ENCODE data around the gene GLYAT. TPM values are rescaled to one million over a fixed set of nuclear protein-coding genes. Genes with fewer than 3 reads are reported as not detected.

GLYAT gene
- total and polyA plus RNA-seq, 2 donors (not counting 1 experiment from before 2014, with no cell fraction given), result not detected

DNA sequence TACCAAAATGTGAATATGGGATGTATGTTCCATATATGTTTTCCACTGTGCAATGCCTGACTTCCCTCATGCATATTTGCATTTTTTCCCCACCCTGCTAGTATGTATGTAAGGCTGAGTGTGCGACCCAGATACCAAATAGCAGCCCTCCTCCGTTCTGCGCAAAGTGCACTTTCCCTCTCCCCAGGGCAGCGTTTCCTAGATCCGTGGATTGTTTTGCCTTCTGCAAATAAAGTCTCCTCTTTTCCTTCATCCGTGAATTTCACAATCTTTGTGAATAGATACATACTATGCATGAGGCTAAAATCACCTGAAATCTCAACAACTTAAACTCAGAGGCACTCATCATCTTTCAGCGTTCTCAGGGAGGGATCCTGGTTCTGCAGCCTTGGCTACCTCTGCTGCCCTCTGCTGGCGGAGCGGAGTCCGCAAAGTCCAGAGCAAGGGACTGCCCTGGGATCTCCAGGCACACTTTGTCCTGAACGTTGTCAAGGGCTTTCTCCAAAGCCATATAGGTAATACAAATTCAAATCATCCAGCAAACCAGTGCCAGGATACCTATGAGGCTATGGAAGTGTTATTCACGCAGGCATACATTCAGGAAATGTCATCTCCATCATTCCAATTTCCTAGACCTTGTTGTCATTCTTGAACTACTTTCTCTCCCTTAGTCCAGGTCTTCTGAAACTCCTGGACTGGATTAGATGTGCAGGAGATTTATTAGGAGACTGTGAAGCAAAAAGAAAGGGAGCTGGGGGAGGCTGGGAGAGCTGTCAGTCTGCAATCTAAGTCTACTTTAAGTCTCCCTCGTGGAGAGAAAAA lies 56.2 kb downstream of the GLYAT start:
- H3K36me3 ChIP-seq (replicated peaks in 1 of 2; ENCODE audit: control extremely low read depth in 1 of 2, control insufficient read depth in 1 of 2, extremely low read depth in 1 of 2, insufficient read depth in 2 of 2, low read length in 1 of 2), result no peaks in the 10 kb centered on the region
- no peak overlapping the region for H3K4me2 ChIP-seq (replicated peaks; ENCODE audit: low read depth, low read length, poor library complexity, severe bottlenecking)
- no peak overlapping the region for H3K27ac ChIP-seq (ENCODE audit: low read length in 2 of 2)
- no peaks in the 10 kb centered on the region for H3K9me3 ChIP-seq (ENCODE audit: control extremely low read depth in 1 of 3, control insufficient read depth in 2 of 3, insufficient read depth in 1 of 3, low read length in 2 of 3)
- ChIA-PET CTCF (interaction anchor here (0.6 to 7.7 kb wide), 12 partner anchors 9 to 975 kb away, joined by 3 to 65 read pairs (median 4); no protein-coding TSS in a partner anchor), POLR2A (interaction anchor here (0.9 kb wide), 1 partner anchor 99 kb away, joined by 3 read pairs; no protein-coding TSS in a partner anchor)
- H3K9ac ChIP-seq (ENCODE audit: low read length), result no peak overlapping the region
- no peaks in the 10 kb centered on the region for H4K20me1 ChIP-seq (ENCODE audit: control insufficient read depth, insufficient read depth, low read length, poor library complexity, severe bottlenecking)
- H3K27ac Mint-ChIP-seq, result no peak overlapping the region
- ATAC-seq (ENCODE audit: low read depth) (peak; percentile 73), DNase-seq (peak; percentile 74)
- 36% methylated on average over 10 of the region's 13 CpGs for WGBS (ENCODE audit: insufficient coverage)
- intact Hi-C loops (cut with micrococcal nuclease), result loop anchor here (1.0 kb wide), 2 partner anchors 21 to 461 kb away; no protein-coding TSS in a partner anchor
- peaks cover 0 to 16% (median 4%) of the 10 kb centered on the region in 4 experiments for H3K27me3 ChIP-seq (replicated peaks in 1 of 4; ENCODE audit: control extremely low read depth in 1 of 4, control insufficient read depth in 3 of 4, insufficient read depth in 4 of 4, low read length in 3 of 4)
- H3K9me3 Mint-ChIP-seq (ENCODE audit: insufficient read depth), result no peaks in the 10 kb centered on the region
- no peak overlapping the region for H3K4me3 Mint-ChIP-seq
- H3K27me3 Mint-ChIP-seq, result peaks cover 12% of the 10 kb centered on the region
- no peaks in the 10 kb centered on the region for H3K4me1 Mint-ChIP-seq
- H3K4me3 ChIP-seq (ENCODE audit: control extremely low read depth in 1 of 5, extremely low read depth in 1 of 5, insufficient read depth in 1 of 5, low read depth in 2 of 5, low read length in 4 of 5), result no peak overlapping the region
- no peaks in the 10 kb centered on the region for H3K79me2 ChIP-seq (ENCODE audit: control insufficient read depth, insufficient read depth, low read length)
- H2AFZ ChIP-seq (ENCODE audit: insufficient read depth, low read depth, low read length, poor library complexity, severe bottlenecking), result no peak overlapping the region
- H3K4me1 ChIP-seq (ENCODE audit: control insufficient read depth in 2 of 2, insufficient read depth in 2 of 2, low read length in 2 of 2), result no peaks in the 10 kb centered on the region
- TF ChIP-seq, protein P1, sequence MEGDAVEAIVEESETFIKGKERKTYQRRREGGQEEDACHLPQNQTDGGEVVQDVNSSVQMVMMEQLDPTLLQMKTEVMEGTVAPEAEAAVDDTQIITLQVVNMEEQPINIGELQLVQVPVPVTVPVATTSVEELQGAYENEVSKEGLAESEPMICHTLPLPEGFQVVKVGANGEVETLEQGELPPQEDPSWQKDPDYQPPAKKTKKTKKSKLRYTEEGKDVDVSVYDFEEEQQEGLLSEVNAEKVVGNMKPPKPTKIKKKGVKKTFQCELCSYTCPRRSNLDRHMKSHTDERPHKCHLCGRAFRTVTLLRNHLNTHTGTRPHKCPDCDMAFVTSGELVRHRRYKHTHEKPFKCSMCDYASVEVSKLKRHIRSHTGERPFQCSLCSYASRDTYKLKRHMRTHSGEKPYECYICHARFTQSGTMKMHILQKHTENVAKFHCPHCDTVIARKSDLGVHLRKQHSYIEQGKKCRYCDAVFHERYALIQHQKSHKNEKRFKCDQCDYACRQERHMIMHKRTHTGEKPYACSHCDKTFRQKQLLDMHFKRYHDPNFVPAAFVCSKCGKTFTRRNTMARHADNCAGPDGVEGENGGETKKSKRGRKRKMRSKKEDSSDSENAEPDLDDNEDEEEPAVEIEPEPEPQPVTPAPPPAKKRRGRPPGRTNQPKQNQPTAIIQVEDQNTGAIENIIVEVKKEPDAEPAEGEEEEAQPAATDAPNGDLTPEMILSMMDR (IDR thresholded peaks at IDR 0.05), result peak; percentile 96
- no peak for TF ChIP-seq EZH2 (IDR thresholded peaks at IDR 0.05; ENCODE audit: borderline replicate concordance, insufficient read depth, low read depth, low read length, poor library complexity, severe bottlenecking)

DNA sequence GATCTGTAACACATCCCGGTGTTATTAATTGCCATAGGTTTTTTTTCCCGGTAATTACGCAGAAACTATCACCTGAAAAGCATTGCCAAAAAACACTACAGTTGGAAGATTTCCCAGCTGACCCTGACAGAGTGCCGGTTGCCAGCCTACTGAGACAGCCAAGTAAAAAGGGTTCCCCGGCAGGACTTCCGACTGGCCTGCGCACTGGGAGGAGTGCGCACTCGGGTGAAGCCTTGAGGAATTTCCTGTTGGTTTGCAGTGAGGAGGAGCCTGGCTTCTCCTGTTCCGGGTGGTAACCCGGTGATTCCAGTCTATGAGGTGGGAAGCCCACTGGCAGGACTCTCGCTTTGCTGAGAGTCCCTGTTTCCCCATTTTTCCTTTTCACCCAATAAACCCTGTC lies 57.1 kb downstream of the GLYAT start:
- Mint-ChIP-seq H3K9me3 (ENCODE audit: insufficient read depth) (no peaks in the 10 kb centered on the region), H3K4me1 (no peaks in the 10 kb centered on the region), H3K27me3 (peaks cover 12% of the 10 kb centered on the region), H3K4me3 (no peak overlapping the region), H3K27ac (no peak overlapping the region)
- no peak for TF ChIP-seq EZH2 (IDR thresholded peaks at IDR 0.05; ENCODE audit: borderline replicate concordance, insufficient read depth, low read depth, low read length, poor library complexity, severe bottlenecking)
- TF ChIP-seq, protein P1 (IDR thresholded peaks at IDR 0.05), result no peak
- 97% methylated on average over 12 of the region's 12 CpGs for WGBS (ENCODE audit: insufficient coverage)
- H3K27ac ChIP-seq (ENCODE audit: low read length in 2 of 2), result no peak overlapping the region
- CTCF ChIA-PET, result interaction anchor here (0.9 to 7.7 kb wide), 12 partner anchors 10 to 1217 kb away, joined by 3 to 65 read pairs (median 4); no protein-coding TSS in a partner anchor
- no peak overlapping the region for H3K4me3 ChIP-seq (ENCODE audit: control extremely low read depth in 1 of 5, extremely low read depth in 1 of 5, insufficient read depth in 1 of 5, low read depth in 2 of 5, low read length in 4 of 5)
- peaks cover 0 to 9% (median 0%) of the 10 kb centered on the region in 4 experiments for H3K27me3 ChIP-seq (replicated peaks in 1 of 4; ENCODE audit: control extremely low read depth in 1 of 4, control insufficient read depth in 3 of 4, insufficient read depth in 4 of 4, low read length in 3 of 4)
- no peaks in the 10 kb centered on the region for H3K36me3 ChIP-seq (replicated peaks in 1 of 2; ENCODE audit: control extremely low read depth in 1 of 2, control insufficient read depth in 1 of 2, extremely low read depth in 1 of 2, insufficient read depth in 2 of 2, low read length in 1 of 2)
- no peak overlapping the region for H3K9ac ChIP-seq (ENCODE audit: low read length)
- intact Hi-C loops (cut with micrococcal nuclease), result loop anchor here (1.0 kb wide), 2 partner anchors 20 to 462 kb away; no protein-coding TSS in a partner anchor
- no peak overlapping the region for H2AFZ ChIP-seq (ENCODE audit: insufficient read depth, low read depth, low read length, poor library complexity, severe bottlenecking)
- H3K79me2 ChIP-seq (ENCODE audit: control insufficient read depth, insufficient read depth, low read length), result no peaks in the 10 kb centered on the region
- H4K20me1 ChIP-seq (ENCODE audit: control insufficient read depth, insufficient read depth, low read length, poor library complexity, severe bottlenecking), result no peaks in the 10 kb centered on the region
- DNase-seq (no peak), ATAC-seq (ENCODE audit: low read depth) (no peak)
- POLR2A ChIA-PET, result interaction anchor here (0.9 kb wide), 1 partner anchor 98 kb away, joined by 3 read pairs; no protein-coding TSS in a partner anchor
- no peak overlapping the region for H3K4me2 ChIP-seq (replicated peaks; ENCODE audit: low read depth, low read length, poor library complexity, severe bottlenecking)
- no peaks in the 10 kb centered on the region for H3K9me3 ChIP-seq (ENCODE audit: control extremely low read depth in 1 of 3, control insufficient read depth in 2 of 3, insufficient read depth in 1 of 3, low read length in 2 of 3)
- no peaks in the 10 kb centered on the region for H3K4me1 ChIP-seq (ENCODE audit: control insufficient read depth in 2 of 2, insufficient read depth in 2 of 2, low read length in 2 of 2)

Measured in B cell (primary cell).